Breast epithelium (tissue), 3 donors: ENCODE results near the gene FAM32A.

Source experiments
- POLR2AphosphoS5 ChIP-seq, 3 donors: sonication (generic); formaldehyde crosslinking; IDR thresholded peaks; one replicate each; pipeline ENCODE4 v1.6.1; 2017; ENCODE audit warnings: antibody characterized with exemption in 3 of 3
- TF ChIP-seq, protein P1 (sequence below), 3 donors: fragments of 450-650 bp; IDR thresholded peaks; one replicate each; pipeline ENCODE4 v1.5.1; 2016 to 2017; ENCODE audit warnings: antibody characterized with exemption in 3 of 3, mild to moderate bottlenecking in 3 of 3, moderate library complexity in 3 of 3

DNA sequence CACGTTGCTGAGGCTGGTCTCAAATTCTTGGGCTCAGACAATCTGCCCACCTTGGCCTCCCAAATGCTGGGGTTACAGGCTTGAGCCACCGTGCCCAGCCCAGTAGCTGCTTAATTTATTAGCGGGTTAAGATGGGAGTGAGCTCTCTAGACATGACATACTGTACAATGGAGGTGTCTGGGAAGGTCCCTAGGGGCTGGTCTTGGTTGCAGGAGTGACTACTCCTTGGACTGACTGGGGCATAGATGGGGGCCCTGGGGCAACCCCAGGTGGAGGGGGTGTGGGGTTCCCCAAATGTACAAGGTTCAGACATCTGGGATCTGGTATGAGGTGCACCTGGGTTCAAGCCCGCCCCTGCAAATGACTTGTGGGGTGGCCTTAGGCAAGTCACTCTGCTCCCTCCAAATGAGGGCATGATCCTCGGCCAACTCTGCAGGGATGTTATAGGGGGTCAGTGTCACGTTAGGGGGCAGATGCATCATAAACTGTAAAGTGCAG lies 24.7 kb upstream of the FAM32A start:
- TF ChIP-seq, protein P1, sequence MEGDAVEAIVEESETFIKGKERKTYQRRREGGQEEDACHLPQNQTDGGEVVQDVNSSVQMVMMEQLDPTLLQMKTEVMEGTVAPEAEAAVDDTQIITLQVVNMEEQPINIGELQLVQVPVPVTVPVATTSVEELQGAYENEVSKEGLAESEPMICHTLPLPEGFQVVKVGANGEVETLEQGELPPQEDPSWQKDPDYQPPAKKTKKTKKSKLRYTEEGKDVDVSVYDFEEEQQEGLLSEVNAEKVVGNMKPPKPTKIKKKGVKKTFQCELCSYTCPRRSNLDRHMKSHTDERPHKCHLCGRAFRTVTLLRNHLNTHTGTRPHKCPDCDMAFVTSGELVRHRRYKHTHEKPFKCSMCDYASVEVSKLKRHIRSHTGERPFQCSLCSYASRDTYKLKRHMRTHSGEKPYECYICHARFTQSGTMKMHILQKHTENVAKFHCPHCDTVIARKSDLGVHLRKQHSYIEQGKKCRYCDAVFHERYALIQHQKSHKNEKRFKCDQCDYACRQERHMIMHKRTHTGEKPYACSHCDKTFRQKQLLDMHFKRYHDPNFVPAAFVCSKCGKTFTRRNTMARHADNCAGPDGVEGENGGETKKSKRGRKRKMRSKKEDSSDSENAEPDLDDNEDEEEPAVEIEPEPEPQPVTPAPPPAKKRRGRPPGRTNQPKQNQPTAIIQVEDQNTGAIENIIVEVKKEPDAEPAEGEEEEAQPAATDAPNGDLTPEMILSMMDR (IDR thresholded peaks at IDR 0.05): no peak
- TF ChIP-seq POLR2AphosphoS5 (IDR thresholded peaks at IDR 0.05): no peak
